Upper lobe of right lung (tissue), 1 donor: ENCODE data around the gene PRKAR1B. TPM values are rescaled to one million over a fixed set of nuclear protein-coding genes. Genes with fewer than 3 reads are reported as not detected.

Source experiments
- ATAC-seq: fragments of 200-7000 bp; cut with Tn5 transposase; one replicate; pipeline ENCODE4 v1.9.1; 2020; ENCODE audit warnings: mild to moderate bottlenecking, moderate library complexity
- DNase-seq: peaks from one replicate; pipeline ENCODE4 v3.0.0-alpha.2; 2020
- H3K27ac ChIP-seq: fragments of 200-600 bp; one replicate; pipeline ENCODE4 v1.8.0; 2022
- H3K27me3 ChIP-seq: fragments of 200-600 bp; one replicate; pipeline ENCODE4 v1.8.0; 2022; ENCODE audit warnings: mild to moderate bottlenecking
- H3K36me3 ChIP-seq: fragments of 200-600 bp; one replicate; pipeline ENCODE4 v1.8.0; 2022
- H3K4me1 ChIP-seq: fragments of 200-600 bp; one replicate; pipeline ENCODE4 v1.8.0; 2022
- H3K4me3 ChIP-seq: fragments of 200-600 bp; one replicate; pipeline ENCODE4 v1.8.0; 2022; ENCODE audit warnings: mild to moderate bottlenecking
- H3K9me3 ChIP-seq: fragments of 200-600 bp; one replicate; pipeline ENCODE4 v1.8.0; 2022
- CTCF ChIP-seq: fragments of 200-600 bp; IDR thresholded peaks from one replicate; pipeline ENCODE4 v1.8.0; 2022; ENCODE audit warnings: antibody characterized with exemption
- intact Hi-C: fragments of 100-400 bp; cut with DNase I; formaldehyde crosslinking; loops from one replicate; pipeline ENCODE4 v1.11.0; 2022
- total RNA-seq: library from RNA; stranded (reverse); fragmentation: NEBNext Ultra II Directional; extraction: Animal tissue kit (Norgen Biotek cat#: 25700); gene quantifications from one replicate; pipeline ENCODE4 v1.2.1, GENCODE V29; 2021
- donor health status: DM: no; HTN: yes; CAD: no; lungs with severe emphysema.

PRKAR1B gene
- total RNA-seq, 1 donor from 2014 or later: 25.7 TPM

DNA sequence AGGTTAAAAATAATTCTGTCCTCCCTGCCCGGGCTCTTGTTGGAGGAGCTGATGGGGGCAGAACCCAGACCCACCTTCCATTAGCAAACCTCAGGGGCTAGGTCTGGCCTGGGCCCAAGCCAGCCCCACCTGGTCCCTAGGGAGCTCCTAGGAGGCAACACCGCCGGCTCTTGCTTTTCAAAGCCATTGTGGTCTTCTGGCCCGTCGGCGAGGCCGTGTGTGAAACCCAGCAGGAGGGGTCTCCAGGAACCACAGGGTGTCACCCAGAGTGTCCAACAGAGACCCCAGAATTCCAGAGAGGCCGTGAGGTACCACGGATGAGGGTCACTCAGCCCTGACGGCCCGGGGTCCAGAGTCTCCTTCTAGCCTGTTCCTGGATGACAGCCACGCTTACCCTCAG lies 190.8 kb downstream of the PRKAR1B start:
- TF ChIP-seq CTCF: no peak
- Histone ChIP-seq H3K4me1 (peaks cover 17% of the 10 kb centered on the region), H3K27ac (no peak overlapping the region), H3K9me3 (no peaks in the 10 kb centered on the region), H3K36me3 (no peaks in the 10 kb centered on the region), H3K4me3 (no peak overlapping the region), H3K27me3 (no peaks in the 10 kb centered on the region)
- ATAC-seq: no peak
- intact Hi-C loops: no loop called here
- DNase-seq: no peak

DNA sequence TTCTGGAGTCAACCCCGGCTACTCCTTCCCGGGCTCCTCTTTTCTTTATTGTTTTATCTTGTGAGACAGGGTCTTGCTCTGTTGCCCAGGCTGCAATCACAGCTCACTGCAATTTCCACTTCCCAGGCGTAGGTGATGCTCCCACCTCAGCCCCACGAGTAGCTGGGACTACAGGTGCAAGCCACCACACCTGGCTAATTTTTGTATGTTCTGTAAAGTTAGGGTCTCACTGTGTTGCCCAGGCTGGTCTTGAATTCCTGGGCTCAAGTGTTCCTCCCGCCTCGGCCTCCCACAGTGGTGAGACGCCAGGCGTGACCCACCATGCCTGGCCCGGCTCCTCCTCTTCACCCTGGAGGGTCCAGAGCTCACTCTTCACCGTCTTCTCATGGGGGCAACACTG lies 192.1 kb downstream of the PRKAR1B start:
- Histone ChIP-seq H3K4me1 (peaks cover 17% of the 10 kb centered on the region), H3K27me3 (no peaks in the 10 kb centered on the region), H3K27ac (no peak overlapping the region), H3K4me3 (no peak overlapping the region), H3K36me3 (no peaks in the 10 kb centered on the region), H3K9me3 (no peaks in the 10 kb centered on the region)
- intact Hi-C loops: no loop called here
- DNase-seq: no peak
- no peak for TF ChIP-seq CTCF
- no peak for ATAC-seq

DNA sequence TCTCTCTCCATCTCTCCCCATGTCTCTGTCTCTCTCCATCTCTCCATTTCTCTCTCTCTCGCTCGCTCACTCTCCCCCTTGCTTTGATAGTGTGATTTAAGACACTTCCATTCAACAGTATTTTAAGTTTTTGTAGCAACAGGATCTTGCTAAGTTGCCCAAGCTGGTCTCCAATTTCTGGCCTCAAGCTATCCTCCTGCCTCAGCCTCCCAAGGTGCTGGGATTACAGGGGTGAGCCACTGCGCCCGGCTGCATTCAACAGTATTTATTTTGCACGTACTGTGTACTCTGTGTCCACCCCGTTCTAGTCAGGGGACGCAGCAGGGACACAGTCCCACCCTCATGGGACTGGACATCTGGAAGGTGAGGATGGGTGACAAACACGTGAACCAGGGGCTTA lies 193.0 kb downstream of the PRKAR1B start:
- Histone ChIP-seq H3K27ac (no peak overlapping the region), H3K9me3 (no peaks in the 10 kb centered on the region), H3K4me3 (no peak overlapping the region), H3K27me3 (no peaks in the 10 kb centered on the region), H3K36me3 (no peaks in the 10 kb centered on the region), H3K4me1 (peaks cover 15% of the 10 kb centered on the region)
- no peak for ATAC-seq
- intact Hi-C loops: no loop called here
- DNase-seq: no peak
- TF ChIP-seq CTCF: no peak

DNA sequence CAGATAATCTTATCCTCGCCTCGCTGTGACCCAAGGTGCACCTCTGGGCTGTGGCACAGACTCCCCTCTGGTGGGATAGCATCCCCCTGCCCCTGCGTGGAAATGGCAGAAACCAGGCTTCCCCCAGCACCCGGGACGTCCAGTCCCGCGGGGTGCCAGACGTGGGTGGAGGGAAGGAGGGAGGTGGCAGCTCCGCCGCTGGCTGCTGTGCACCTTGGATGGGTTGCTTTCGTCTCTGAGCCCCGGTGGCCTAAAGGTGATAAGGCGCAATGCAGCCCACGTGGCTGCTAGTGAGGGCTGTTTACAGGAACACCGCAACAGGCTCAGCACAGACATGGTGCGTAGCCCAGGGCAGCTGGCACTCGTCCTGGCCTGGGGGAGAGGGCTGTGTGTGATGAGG lies 193.8 kb downstream of the PRKAR1B start:
- Histone ChIP-seq H3K4me3 (no peak overlapping the region), H3K9me3 (no peaks in the 10 kb centered on the region), H3K4me1 (peaks cover 7% of the 10 kb centered on the region), H3K36me3 (no peaks in the 10 kb centered on the region), H3K27ac (no peak overlapping the region), H3K27me3 (no peaks in the 10 kb centered on the region)
- TF ChIP-seq CTCF: no peak
- no peak for DNase-seq
- ATAC-seq: no peak
- intact Hi-C loops: no loop called here

- no peak for TF ChIP-seq CTCF
- intact Hi-C loops: no loop called here
- DNase-seq: no peak
- Histone ChIP-seq H3K36me3 (no peaks in the 10 kb centered on the region), H3K4me1 (no peaks in the 10 kb centered on the region), H3K9me3 (no peaks in the 10 kb centered on the region), H3K27ac (no peak overlapping the region), H3K27me3 (no peaks in the 10 kb centered on the region), H3K4me3 (no peak overlapping the region)
- ATAC-seq: no peak
Measured at GRCh38 chr7:532379-533143, 194.5 kb downstream of the PRKAR1B start.

DNA sequence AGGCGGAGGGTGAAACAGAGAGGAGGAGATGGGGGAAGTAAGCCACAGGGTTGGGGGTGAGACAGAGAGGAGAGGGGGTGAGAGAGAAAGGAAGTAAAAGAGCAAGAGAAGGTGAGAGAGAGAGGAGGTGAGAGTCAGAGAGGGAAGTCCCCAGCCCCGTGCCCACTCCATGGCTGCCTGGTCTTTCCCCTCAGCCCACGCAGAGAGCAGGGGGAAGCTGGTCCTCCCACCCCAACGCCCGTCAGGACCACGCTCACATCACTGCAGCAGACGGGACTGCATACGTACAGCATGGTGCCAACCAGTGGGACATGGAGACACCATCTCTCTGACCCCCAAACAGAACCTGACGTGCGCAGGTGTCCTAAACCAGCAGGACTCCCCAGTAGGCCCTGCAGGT lies 195.3 kb downstream of the PRKAR1B start:
- intact Hi-C loops: no loop called here
- H3K4me3 ChIP-seq: no peak overlapping the region
- no peaks in the 10 kb centered on the region for H3K4me1 ChIP-seq
- H3K9me3 ChIP-seq: no peaks in the 10 kb centered on the region
- no peaks in the 10 kb centered on the region for H3K36me3 ChIP-seq
- H3K27me3 ChIP-seq: no peaks in the 10 kb centered on the region
- ATAC-seq (no peak), DNase-seq (no peak)
- TF ChIP-seq CTCF: no peak
- no peak overlapping the region for H3K27ac ChIP-seq
